ENCODE data around the gene FKBP2.

GRCh38 chr11:64206457-64207255 is 34.2 kb upstream of the FKBP2 start, which contains the start of gene FERMT3:
- no peak for TF ChIP-seq POLR2A (IDR thresholded peaks at IDR 0.05)
- no peak for TF ChIP-seq CTCF (IDR thresholded peaks at IDR 0.05)
